Posterior cingulate gyrus (tissue), 11 donors: Measurements from ENCODE around the gene TCFL5.

Source experiments
- DNase-seq, 10 donors: peaks; one replicate each; pipeline versions ENCODE4 v3.0.0 to v3.0.0-alpha.2; 2020 to 2021; ENCODE audit warnings: mixed read lengths in 3 of 10
- intact Hi-C: fragments of 100-400 bp; cut with DNase I; formaldehyde crosslinking; loops from one replicate; pipeline ENCODE4 v1.15.1; 2023

TCFL5 gene

DNA sequence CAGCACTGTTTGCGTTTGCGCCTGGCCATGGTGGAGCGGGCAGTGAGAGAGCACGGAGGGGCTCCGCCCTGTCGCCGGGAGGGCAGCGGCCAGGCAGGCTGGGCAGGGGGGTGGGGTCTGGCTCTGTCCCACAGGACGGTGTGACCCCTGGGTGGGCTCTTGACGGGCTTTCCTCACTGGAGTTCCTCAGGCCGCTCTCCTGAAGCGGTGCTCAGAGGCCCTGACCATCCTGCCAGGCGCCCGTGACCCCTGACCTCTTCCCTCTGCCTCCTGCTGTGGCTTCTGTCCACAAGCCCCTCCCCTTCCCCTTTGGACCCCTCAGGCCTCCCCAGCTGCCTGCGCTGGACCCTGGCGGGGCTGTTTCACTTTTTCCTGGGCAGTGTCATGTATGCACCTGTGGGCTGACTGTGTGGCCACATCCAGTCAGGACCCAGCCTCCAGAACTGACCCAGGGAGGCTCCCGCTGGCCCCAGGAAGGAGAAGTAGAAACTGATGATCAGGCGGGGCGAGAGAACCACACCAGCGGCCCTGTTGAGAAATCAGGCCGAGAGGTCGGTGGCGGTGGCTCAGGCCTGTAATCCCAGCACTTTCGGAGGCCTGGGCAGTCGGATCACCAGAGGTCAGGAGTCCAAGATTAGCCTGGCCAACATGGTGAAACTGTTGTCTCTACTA is 55.8 kb downstream of the TCFL5 start:
- intact Hi-C loops = loop anchor here (5.0 kb wide), 2 partner anchors 41 to 139 kb away; no protein-coding TSS in a partner anchor
- no peak for DNase-seq

DNA sequence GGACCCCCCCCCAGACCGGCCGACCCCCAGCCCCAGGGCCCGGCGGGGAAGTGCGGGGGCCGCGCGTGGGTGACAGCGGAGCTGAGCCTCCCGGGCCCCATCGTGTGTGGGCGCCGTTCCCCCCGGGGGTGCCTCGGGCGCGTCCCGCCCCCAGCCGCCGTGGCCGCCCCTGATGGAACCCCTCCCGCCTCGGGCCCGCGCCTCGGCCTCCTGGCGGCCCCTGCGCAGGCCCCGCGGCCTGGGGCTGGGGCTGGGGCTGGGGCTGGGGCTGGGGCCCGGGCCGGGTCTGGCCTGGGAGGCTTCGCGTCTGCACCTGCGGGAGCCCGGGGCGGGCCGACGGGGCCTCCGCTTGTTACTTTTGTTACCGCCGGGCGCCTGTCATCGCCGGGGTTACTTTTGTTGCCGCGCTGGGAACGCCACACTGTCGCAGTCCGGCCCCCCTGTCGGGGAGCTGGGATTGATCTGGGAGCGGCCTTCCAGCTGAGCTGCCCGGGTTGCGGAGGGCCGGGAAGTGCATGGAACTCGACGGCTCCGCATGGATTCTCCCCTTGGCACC is 56.4 kb downstream of the TCFL5 start:
- DNase-seq = no peak
- intact Hi-C loops = loop anchor here (5.0 kb wide), 2 partner anchors 42 to 138 kb away; no protein-coding TSS in a partner anchor

DNA sequence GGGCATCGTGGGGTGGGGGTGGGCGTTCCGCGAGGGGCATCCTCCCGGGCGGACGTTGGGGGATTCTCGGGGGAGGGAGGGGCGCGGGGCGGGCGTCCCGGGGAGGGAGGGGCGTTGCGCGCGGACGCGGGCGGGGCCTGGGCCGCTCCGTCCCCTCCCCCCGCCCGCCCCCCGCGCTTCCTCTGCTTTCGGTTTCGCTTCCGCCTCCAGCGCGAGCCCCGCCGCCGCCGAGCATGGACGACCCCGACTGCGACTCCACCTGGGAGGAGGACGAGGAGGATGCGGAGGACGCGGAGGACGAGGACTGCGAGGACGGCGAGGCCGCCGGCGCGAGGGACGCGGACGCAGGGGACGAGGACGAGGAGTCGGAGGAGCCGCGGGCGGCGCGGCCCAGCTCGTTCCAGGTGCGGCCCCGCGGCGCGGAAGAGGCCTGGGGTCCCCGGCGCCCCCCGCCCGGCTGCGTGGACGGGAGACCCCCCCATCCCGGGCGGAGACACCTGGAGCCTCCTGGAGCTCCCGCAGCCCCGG is 56.9 kb downstream of the TCFL5 start, which contains the start of gene OGFR:
OGFR (plus strand) TSS at position 209 of the 528 bp plus-strand sequence; CDS start at position 234, 25 bp downstream.
- intact Hi-C loops = loop anchor here (5.0 kb wide), 2 partner anchors 43 to 137 kb away; no protein-coding TSS in a partner anchor
- DNase-seq = peak in 5 of 10 donors; percentile 55 to 92 (median 64)

DNA sequence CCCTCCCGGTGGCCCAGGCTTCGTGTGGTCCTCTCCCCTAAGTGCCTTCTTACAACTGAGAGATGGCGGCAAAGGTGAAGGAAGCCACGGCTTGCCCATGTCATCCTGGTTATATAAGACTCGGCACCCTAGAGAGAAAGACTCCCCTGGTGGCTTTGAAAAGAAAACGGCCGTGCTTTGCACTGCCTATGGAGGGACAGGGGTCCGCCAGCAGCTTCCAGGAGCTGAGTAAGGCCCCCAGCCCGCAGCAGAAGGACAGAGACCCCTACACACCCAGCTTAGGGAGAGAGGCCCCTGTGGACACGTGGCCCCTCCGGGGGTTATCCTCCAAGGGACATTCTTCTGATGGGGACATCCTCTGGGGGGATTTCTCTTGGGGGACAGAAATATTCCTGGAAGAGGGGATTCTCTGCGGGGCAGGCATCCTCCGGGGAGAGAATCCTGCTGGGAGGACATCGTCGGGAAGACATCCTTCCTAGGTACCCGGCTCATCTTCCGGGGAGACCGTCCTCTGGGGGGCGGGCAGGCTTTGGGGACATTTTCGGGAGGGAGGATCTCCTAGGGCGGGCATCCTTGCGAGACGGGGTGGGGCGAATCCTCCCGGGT is 57.5 kb downstream of the TCFL5 start:
- intact Hi-C loops = no loop called here
- peak in 1 of 10 donors; percentile 86 for DNase-seq

DNA sequence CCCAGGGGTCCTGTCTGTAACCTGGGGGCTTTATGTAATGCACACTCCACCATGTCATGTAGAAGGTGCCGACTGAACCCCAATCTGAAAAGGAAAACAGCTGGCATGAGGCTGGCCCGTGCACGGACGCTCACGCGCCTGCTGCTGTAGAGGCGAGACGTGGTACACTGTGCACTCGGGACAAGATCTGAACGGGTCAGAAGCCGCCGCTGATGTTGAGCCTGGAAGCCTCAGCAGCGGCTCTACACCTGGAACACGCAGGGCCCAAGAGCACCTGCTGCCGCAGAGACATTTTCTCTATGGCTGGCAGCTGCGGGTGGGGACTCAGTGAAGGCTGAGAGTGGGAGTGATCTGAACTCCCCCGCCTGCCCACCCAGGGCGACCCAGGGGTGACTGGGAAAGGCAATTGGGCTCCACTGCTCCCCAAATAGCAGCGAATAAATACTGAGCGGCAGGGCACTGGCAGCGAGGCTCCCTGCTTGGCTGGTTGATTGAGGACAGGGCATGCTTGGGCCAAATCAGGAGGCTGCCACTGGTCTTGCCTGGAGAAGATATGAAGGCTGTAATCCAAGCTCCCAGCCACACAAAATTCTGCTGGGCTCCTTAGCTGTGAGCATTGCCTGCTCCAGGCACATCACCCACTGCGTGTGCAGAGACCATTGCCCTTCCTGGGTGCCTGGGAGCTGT is 59.5 kb downstream of the TCFL5 start:
- intact Hi-C loops = no loop called here
- DNase-seq = peak in 1 of 10 donors; percentile 81

DNA sequence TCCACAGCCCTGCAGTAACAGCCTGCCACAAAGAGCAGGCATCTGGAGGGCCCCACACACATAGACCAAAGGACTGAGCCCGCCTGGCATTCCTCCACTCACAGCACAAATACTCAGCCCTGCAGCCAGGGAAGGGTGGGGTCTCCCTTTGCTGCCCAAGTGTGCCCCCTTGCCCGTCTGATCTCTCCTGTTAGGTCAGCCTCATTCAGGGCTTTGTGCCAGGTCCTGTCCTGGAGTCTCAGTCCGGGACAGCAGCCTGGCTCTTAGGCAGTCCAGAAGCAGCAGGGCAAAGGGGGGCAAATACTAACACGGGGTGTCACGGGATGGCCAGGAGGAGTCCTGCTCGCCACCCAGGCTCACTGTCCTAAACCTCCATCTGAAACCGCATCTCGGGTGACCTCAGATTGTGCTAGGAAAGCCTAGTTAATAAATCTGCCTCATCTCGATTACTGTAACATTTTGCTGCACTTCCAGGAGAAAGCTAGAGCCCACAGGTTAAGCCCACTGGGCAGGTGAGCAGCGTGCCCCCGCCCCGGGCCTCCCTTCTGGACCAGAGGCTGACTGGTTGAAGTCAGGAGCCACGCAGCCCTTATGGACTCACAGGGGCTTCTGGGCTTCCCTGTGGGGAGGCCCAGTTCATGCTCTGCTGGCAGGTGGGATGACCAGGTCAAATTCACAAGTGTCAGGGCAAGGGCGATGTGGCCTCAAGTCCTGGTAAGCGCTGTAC is 60.2 kb downstream of the TCFL5 start:
- DNase-seq = no peak
- intact Hi-C loops = no loop called here

DNA sequence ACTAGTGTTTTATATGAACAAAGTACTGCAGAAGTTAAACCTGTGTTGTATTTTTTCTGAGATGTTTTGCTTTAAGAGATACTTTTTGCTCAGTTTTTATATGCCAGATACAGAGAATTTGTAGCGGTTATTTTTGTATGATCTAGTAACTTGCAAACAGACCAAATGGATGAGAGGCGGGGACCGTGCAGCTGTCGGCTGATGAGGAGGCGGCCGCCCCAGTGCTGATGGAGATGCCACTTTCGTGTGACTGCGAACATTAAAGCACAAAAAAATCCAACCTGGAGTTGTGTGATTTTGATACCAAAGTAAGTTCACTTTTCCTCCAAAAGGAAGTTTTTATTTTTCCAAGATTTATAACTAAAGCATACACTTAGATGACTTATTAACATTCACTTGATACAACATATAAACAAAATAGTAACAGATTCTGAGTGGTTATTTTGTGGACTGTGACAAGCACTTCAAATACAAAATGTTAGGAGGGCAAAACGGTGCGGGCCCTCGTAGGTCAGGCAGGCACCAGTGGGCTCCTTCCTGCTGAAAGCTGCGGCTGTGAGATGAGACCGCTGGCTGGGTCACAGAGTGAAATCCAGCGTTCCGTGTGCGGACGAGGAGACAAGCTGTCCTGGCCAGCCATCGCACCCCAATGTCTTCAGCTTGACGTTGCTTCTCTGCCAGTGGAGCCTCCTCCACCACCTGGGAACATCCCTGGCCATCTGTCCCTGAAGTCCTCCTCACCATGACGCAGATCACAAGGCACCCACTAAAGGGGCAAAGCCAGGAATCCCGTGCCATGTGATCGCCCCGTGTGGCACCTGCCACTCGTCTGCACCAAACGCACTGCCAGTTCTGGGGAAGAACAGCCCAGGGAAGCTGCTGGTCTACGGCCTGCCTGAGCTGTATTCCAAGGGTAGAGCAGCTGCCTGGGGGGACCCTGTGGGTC is 61.0 kb downstream of the TCFL5 start:
- intact Hi-C loops = no loop called here
- peak in 7 of 10 donors; percentile 59 to 96 (median 79) for DNase-seq

DNA sequence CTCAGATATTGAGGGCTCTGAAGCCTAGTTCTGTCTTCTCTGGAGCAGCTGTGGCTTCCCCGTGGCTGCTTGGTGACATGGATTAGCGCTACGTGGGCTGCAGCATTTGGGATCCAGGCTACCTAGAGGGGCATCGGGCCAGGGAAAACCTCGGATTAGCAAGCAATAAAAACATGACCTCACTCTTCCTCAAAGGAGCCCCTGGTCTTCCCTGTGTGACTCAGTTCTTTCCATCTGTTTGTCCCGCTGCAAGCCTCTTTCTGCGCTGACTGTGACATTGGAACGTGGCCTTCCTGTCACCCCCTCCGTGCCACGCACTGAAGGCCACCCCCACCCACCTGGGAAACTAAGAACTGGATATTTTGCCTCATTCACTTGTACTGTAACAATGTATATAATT is 61.7 kb downstream of the TCFL5 start:
- DNase-seq = no peak
- intact Hi-C loops = no loop called here

DNA sequence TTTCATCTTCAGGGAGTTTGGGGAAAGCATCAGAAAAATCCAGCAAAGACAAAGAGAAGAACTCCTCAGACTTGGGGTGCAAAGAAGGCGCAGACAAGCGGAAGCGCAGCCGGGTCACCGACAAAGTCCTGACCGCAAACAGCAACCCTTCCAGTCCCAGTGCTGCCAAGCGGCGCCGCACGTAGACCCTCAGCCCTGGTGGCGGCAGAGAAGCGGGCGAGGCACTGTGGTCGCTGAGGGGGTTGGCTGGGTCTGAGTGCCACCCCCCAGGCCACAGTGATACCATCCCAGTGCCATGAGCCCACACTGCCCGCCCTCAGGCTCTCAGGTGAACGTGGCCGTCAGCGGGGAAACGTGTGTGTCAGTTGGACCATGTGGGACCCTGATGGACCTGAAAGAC is 62.2 kb downstream of the TCFL5 start:
- no peak for DNase-seq
- intact Hi-C loops = no loop called here

DNA sequence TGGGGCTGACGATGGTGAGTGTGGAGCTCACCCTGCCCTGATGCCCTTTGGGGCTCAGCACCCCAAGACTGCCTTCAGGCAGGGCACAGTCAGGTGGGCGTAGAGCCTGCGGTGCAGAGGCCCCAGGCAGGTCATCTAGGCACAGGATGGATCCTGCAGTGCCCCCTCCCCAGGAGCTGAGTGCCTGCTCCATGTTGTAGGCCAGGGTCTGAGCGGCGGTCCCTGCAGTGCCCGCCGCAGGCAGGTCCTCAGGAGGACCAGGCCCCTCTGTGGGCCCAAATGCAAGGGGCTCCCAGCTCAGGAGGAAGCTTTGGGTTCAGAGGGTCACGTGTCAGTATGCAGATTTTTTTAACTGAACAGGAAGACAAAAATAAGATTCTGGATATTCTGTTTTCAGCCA is 62.6 kb downstream of the TCFL5 start:
- intact Hi-C loops = no loop called here
- no peak for DNase-seq

DNA sequence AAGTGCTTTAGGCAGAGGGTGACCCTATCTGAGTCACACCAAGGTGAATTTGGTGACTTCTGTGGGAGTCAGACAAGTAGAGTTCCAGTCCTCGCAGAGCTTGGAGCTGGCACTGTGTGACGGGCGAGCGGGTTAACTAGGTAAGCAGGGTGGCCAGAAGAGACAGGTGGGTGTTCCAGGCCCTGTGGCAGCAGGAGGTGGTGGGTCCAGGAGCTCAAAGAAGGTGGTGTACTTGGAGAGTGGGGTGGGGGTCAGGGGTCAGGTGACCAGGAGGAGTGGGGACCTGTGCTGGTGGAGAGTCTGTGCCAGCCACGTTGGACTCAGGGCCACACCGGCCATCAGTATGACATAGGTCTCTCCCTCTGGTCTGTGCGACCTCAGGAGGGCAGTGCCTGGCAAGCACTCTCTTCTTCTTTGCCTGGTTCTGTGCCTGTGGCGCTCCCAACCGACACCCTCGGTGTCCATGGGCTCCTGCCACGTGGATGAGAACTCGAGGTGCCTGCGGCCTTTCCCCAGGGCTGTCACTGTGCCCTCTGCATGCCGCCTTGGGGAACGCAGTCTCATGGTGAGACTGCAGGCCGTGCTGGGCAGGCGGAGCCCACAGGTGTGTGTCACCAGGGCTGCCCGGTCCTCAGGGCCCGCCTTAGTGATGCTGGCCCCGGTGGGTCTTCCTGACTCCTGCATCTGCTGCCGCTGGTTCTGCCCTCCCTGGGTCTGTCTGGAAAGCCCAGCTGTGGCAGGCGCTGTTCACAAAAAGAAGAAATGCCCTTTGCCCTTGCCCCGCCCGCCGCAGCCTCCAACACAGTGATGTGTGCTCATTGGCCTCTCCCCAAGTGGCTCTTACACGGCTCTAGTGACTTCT is 63.7 kb downstream of the TCFL5 start:
- intact Hi-C loops = no loop called here
- no peak for DNase-seq

DNA sequence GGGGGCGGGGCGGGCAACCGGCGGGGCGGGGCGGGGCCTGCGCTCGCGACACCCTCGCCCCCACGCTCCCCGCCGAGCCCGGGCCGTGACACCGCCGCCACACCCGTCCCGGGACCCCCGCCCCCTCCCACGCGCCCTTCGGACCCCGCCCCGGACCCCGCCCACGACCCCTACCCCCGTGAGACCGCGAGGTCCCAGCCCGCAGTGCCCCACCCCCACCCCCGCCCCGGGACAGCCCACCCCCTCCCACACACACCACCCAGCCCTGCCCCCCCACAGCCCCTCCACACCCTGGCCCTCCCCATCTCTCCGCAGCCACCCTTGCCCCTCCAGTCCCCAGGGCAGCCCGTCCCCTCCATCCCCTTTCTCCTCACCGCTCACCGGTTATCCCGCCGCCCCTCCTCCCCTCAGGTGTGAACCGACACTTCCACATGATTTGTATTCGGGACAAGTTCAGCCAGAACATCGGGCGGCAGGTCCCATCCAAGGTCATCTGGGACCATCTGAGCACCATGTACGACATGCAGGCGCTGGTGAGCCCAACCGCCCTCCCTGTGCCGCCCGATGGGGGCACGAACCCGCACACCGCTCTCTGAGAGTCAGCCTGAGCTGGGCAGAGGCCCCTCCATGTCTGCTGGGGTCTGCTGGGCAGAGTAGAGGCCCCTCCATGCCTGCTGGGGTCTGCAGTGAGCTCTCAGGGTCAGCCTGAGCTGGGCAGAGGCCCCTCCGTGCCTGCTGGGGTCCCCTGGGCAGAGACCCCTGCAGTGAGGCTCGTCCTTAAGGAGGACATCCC is 64.7 kb downstream of the TCFL5 start:
- no peak for DNase-seq
- intact Hi-C loops = no loop called here

DNA sequence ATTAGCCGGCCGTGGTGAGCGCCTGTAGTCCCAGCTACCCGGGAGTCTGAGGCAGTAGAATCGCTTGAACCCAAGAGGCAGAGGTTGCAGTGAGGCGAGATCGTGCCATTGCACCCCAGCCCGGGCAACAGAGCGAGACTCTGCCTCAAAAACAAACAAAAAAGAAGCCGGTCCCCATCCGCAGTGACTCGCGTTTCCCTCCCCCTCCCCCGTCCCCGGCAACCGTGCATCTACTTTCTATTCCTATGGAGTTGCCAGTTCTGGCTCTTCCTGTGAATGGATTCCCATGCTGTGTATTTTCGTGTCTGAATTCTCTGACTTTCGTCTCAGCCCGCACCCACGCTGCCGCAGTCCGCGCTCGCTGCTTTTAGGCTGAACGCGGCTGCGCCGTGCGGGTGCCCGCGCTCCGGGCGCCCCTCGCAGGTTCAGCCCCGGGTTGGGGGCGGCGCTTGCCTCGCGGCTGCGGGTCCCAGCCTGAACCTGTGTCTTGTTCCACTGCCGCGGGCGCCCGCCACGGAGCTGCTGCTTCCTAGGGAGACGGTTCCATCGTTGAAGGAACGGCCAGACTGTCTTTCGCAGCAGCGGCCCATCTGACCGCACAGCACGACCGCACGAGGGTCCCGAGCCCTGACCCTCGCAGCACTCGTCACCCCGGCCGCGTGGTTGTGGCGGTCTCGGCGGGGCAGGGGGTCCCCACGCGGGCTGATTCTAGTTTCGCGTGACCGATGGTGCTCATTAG is 66.4 kb downstream of the TCFL5 start:
- intact Hi-C loops = no loop called here
- peak in 9 of 10 donors; percentile 56 to 95 (median 74) for DNase-seq

DNA sequence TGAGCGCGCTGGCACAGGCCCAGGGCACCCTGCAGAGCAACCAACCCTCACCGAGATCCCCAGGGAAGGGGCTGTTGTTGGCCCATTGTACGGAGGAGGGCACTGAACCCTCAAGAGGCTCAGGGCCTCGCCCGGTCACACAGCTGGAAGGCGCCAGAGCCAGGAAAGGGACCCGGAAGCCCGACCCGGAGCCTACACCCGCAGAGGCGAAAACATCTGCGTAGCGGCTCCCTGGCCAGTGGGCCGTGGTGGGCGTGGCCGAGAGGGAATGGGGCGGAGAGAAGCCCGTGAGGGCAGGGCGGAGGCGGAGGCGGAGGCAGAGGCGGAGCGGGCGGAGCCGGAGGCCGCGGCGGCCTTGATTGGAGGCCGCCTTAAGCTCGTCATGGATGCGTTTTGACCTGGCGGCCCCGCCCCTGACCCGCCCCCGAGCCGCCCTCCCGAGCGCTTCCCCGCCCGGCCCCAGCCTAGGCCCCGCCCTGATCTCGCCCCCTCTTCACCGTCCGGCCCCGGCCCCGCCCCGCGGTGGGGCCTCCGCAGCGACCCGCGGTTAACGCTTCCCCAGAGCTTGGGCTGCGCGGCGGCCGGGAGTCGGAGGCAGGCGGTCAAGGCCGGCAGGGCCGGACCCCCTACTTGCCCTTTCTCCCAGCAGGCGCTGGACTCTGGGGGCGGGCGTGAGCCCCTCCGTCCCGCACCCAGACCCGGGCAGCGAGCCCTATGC is 67.5 kb downstream of the TCFL5 start:
- intact Hi-C loops = no loop called here
- peak; percentile 92 to 99 (median 96) for DNase-seq

DNA sequence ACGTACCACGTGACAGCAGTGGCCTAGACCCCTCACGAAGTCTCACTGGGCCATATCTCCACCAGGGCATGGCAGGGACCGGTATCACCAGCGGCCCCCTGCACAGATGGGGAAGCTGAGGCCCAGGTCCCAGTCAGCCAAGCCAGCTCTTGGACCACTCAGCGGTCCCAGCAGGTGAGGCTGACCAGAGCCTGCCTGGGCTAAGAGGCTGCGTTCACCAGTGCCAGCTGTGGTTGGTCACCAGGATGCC is 67.9 kb downstream of the TCFL5 start:
- intact Hi-C loops = no loop called here
- peak in 1 of 10 donors; percentile 85 for DNase-seq
